SU-DHL-6 (cell line): Measurements from ENCODE around the gene FYB1.

Source experiments
- EZH2phosphoT487 ChIP-seq: fragments of 200-600 bp; sonication (generic), shearing (Covaris generic); conservative IDR thresholded peaks from 2 replicates; pipeline ENCODE4 v1.6.1; 2018; ENCODE audit warnings: mild to moderate bottlenecking, antibody characterized with exemption, low read length, moderate library complexity, mixed read lengths
- TF ChIP-seq, protein P1 (sequence below): fragments of 200-600 bp; sonication (generic); IDR thresholded peaks from one replicate; pipeline ENCODE4 v1.5.1; 2017; ENCODE audit warnings: antibody characterized with exemption, mild to moderate bottlenecking, low read length, moderate library complexity; ENCODE audit not compliant: insufficient read depth, poor library complexity, severe bottlenecking

DNA sequence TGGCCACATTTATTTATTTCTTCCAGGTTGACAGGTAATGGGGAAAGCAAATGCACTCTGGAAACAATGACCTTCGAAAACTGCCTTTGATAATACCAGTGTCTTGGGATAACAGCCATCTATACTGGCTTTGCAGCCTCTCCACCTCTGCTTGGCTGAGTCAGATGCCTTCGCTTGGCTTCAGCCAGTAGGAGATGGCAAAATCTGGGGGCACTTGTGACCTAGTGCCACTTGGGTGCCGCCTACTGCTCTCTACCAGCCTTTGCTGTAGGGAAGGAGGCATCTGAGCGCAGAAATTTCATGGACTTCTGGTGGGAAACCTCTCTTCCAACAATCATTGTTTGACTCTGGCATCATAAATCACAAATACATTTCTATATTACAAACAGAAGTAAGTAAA lies 21.8 kb downstream of the FYB1 start:
- TF ChIP-seq EZH2phosphoT487: no peak
- TF ChIP-seq, protein P1, sequence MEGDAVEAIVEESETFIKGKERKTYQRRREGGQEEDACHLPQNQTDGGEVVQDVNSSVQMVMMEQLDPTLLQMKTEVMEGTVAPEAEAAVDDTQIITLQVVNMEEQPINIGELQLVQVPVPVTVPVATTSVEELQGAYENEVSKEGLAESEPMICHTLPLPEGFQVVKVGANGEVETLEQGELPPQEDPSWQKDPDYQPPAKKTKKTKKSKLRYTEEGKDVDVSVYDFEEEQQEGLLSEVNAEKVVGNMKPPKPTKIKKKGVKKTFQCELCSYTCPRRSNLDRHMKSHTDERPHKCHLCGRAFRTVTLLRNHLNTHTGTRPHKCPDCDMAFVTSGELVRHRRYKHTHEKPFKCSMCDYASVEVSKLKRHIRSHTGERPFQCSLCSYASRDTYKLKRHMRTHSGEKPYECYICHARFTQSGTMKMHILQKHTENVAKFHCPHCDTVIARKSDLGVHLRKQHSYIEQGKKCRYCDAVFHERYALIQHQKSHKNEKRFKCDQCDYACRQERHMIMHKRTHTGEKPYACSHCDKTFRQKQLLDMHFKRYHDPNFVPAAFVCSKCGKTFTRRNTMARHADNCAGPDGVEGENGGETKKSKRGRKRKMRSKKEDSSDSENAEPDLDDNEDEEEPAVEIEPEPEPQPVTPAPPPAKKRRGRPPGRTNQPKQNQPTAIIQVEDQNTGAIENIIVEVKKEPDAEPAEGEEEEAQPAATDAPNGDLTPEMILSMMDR: no peak
